Muscle layer of colon (tissue), 2 donors: Measurements from ENCODE around the gene CTSD.

Source experiments
- H3K27ac ChIP-seq: one replicate; pipeline ENCODE4 v1.7.0; 2013; ENCODE audit warnings: low read depth, mild to moderate bottlenecking, low read length, moderate library complexity
- H3K27me3 ChIP-seq, 2 donors: one replicate each; pipeline ENCODE4 v1.7.0; 2013; ENCODE audit warnings: low read length in 2 of 2, mild to moderate bottlenecking in 2 of 2; ENCODE audit not compliant: insufficient read depth in 2 of 2, control insufficient read depth in 1 of 2
- H3K36me3 ChIP-seq: one replicate; pipeline ENCODE4 v1.7.0; 2013; ENCODE audit warnings: mild to moderate bottlenecking, low read length; ENCODE audit not compliant: insufficient read depth
- H3K4me1 ChIP-seq: one replicate; pipeline ENCODE4 v1.7.0; 2013; ENCODE audit warnings: mild to moderate bottlenecking, low read length; ENCODE audit not compliant: insufficient read depth
- H3K4me3 ChIP-seq, 2 donors: one replicate each; pipeline ENCODE4 v1.7.0; 2013; ENCODE audit warnings: low read length in 2 of 2, low read depth in 1 of 2, mild to moderate bottlenecking in 1 of 2, moderate library complexity in 1 of 2
- H3K9ac ChIP-seq: one replicate; pipeline ENCODE4 v1.7.0; 2013; ENCODE audit warnings: low read length
- H3K9me3 ChIP-seq: one replicate; pipeline ENCODE4 v1.7.0; 2013; ENCODE audit warnings: mild to moderate bottlenecking, low read length
- donor health status: abdominal sarcoma.
- donor health status: Adenocarcinoma of cecum.

The CTSD gene

DNA sequence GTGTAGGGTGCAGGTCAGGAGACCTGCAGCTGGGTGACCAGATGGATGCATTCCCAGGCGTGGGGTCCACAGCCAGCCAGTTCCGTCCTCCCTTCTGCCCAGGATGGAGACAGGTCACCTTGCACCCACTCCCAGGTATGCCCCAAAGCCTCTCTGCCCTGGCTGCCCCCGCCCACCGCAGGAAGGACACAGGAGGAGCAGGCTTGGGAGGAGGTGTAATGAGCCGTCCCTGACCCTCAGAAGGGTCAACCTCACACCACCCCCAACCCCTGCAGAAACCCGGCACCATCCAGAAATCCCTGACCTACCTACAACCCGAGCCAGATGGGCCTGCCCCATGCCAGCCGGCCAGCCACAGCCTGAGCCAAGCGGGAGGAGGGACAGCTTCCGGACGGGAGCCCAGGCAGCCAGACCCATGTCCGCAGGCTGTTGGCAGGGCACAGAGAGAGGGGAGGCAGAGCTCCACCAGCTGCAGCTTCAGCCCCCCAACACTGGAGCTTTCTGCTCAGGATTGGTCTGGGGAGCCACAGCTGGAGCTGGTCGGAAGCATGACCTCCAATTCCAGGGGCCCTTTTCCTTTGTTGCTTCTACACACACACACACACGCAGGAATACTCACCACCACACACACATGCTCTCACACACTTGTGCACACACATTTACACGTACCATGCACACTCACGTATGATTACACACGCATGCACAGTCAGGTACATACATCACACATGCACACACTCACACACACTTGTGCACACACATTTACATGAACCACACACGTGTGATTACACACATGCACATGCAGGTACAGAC lies 18.6 kb downstream of the CTSD start:
- no peak overlapping the region for H3K27ac ChIP-seq
- H3K4me1 ChIP-seq: no peaks in the 10 kb centered on the region
- H3K36me3 ChIP-seq: no peaks in the 10 kb centered on the region
- H3K4me3 ChIP-seq: no peak overlapping the region
- H3K9me3 ChIP-seq: no peaks in the 10 kb centered on the region
- no peak overlapping the region for H3K9ac ChIP-seq
- H3K27me3 ChIP-seq: peaks cover 0 to 16% of the 10 kb centered on the region in 2 donors

DNA sequence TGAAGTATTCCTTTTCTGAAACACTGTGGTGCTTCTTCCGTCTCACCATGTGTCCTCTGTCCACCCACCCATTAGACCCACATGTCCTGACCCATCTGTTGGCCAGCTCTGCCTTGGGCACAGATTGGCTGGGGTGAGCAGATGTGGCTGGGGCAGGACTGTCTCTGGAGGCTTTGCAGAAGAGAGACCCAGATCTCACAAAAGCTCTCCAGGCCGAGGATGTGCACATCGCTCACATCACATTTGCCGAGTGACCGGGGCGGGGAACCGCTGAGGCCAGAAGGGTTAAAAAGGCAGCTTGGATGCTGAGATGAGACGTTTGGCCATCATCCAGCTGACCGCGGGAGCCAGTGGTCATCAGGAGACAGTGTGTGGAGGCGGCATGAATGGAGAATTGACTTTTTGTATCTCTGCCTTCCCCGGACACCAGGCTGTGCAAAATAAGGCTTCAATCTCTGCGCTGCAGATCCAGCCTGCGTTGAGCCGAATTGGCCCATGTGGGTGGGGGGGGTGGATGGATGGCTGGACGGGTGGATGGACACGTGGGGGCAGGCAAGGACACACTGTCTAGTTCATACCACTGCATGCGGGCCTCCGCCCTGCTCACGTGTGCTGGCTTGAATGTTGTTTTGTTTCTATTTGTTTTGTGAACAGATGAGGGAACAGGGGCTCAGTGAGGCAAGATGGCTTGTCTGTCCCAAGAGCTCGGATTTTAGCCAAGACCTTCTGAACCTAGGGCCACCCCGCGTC lies 19.4 kb downstream of the CTSD start:
- Histone ChIP-seq H3K9me3 (no peaks in the 10 kb centered on the region), H3K4me3 (no peak overlapping the region), H3K27me3 (peaks cover 0 to 12% of the 10 kb centered on the region in 2 donors), H3K27ac (no peak overlapping the region), H3K9ac (no peak overlapping the region), H3K4me1 (no peaks in the 10 kb centered on the region), H3K36me3 (no peaks in the 10 kb centered on the region)

GRCh38 chr11:1743585-1744136 lies 20.1 kb downstream of the CTSD start:
- H3K36me3 ChIP-seq: no peaks in the 10 kb centered on the region
- H3K4me3 ChIP-seq: no peak overlapping the region
- no peak overlapping the region for H3K9ac ChIP-seq
- no peak overlapping the region for H3K27ac ChIP-seq
- no peaks in the 10 kb centered on the region for H3K9me3 ChIP-seq
- peaks cover 0 to 8% of the 10 kb centered on the region in 2 donors for H3K27me3 ChIP-seq
- no peaks in the 10 kb centered on the region for H3K4me1 ChIP-seq

GRCh38 chr11:1742869-1743584 lies 20.7 kb downstream of the CTSD start:
- H3K4me1 ChIP-seq: no peaks in the 10 kb centered on the region
- H3K36me3 ChIP-seq: no peaks in the 10 kb centered on the region

DNA sequence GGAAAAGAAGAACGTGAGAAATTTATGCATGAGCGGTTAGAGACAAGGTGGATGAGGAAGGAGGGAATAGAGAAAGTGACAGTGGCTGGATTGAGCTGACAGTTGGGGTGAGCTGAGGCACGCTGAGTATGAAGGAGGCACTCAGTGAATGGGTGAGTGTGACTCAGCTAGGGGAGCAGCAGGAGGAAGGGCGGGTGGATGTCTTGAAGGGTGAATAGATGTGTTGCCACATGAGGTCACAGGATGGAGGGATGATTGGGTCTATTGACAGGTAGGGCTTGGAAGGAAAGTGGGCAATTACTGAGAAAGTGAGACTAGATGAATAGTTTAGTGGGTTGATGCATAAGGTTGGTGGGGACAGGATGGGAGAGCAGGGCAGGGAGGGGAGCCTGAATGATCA lies 21.4 kb downstream of the CTSD start:
- peaks cover 0 to 7% of the 10 kb centered on the region in 2 donors for H3K27me3 ChIP-seq
- no peak overlapping the region for H3K9ac ChIP-seq
- H3K4me3 ChIP-seq: no peak overlapping the region
- no peak overlapping the region for H3K27ac ChIP-seq
- H3K9me3 ChIP-seq: peaks cover under 1% of the 10 kb centered on the region
- no peaks in the 10 kb centered on the region for H3K36me3 ChIP-seq
- no peaks in the 10 kb centered on the region for H3K4me1 ChIP-seq

More at GRCh38 chr11:1742869-1743584, 20.7 kb downstream of the CTSD start:
- Histone ChIP-seq H3K4me3 (no peak overlapping the region), H3K9ac (no peak overlapping the region), H3K27ac (no peak overlapping the region), H3K9me3 (no peaks in the 10 kb centered on the region), H3K27me3 (peaks cover 2 to 5% of the 10 kb centered on the region in 2 donors)

- H3K9ac ChIP-seq: no peak overlapping the region
- H3K4me3 ChIP-seq: no peak overlapping the region
- no peaks in the 10 kb centered on the region for H3K4me1 ChIP-seq
- H3K9me3 ChIP-seq: peaks cover 5% of the 10 kb centered on the region
- H3K36me3 ChIP-seq: no peaks in the 10 kb centered on the region
- no peak overlapping the region for H3K27ac ChIP-seq
- H3K27me3 ChIP-seq: peaks cover 0 to 7% of the 10 kb centered on the region in 2 donors
These were observed 22.0 kb downstream of the CTSD start for GRCh38 chr11:1741741-1742140.

DNA sequence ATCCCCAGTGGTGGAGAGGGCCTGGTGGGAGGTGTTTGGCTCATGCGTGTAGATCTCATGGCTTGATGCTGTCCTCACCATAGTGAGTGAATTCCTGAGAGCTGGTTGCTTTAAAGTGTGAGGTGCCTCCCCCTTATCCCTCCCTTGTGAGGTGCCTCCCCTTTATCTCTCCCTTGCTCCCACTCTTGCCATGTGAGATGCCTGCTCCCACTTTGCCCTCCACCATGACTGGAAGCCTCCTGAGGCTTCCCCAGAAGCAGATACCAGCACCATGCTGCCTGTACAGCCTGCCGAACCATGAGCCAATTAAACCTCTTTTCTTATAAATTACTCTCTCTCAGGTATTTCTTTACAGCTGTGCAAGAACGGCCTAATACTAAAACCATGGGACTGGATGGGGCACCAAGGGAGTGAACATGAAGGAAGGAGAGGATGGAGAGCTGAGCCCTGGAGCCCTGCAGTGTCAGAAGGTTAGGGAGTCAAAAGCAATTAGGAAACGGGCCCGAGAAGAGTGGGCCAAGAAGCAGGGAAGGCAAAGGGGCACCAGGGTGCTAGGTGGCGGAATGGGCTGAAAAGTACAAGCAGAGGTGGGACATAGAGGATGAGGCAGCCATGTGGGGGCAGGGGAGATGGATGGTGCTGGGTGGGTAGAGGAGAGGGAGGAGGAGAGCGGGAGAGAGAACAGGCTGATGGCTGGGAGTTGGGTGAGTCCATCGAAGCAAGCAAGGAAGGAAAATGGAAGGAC lies 22.8 kb downstream of the CTSD start:
- H3K9ac ChIP-seq: no peak overlapping the region
- H3K9me3 ChIP-seq: peaks cover 13% of the 10 kb centered on the region
- H3K4me1 ChIP-seq: no peaks in the 10 kb centered on the region
- peaks cover 5 to 7% of the 10 kb centered on the region in 2 donors for H3K27me3 ChIP-seq
- H3K36me3 ChIP-seq: no peaks in the 10 kb centered on the region
- no peak overlapping the region for H3K4me3 ChIP-seq
- no peak overlapping the region for H3K27ac ChIP-seq

- peaks cover 13% of the 10 kb centered on the region for H3K9me3 ChIP-seq
- no peaks in the 10 kb centered on the region for H3K4me1 ChIP-seq
- peaks cover 7 to 16% of the 10 kb centered on the region in 2 donors for H3K27me3 ChIP-seq
- H3K9ac ChIP-seq: no peak overlapping the region
- no peak overlapping the region for H3K4me3 ChIP-seq
- H3K36me3 ChIP-seq: no peaks in the 10 kb centered on the region
- H3K27ac ChIP-seq: no peak overlapping the region
These were observed 24.2 kb downstream of the CTSD start for GRCh38 chr11:1739576-1739975.

- H3K9ac ChIP-seq: no peak overlapping the region
- no peaks in the 10 kb centered on the region for H3K36me3 ChIP-seq
- H3K27me3 ChIP-seq: peaks cover 14 to 28% of the 10 kb centered on the region in 2 donors
- no peak overlapping the region for H3K27ac ChIP-seq
- no peak overlapping the region for H3K4me3 ChIP-seq
- H3K9me3 ChIP-seq: peaks cover 13% of the 10 kb centered on the region
- no peaks in the 10 kb centered on the region for H3K4me1 ChIP-seq
These were observed 25.3 kb downstream of the CTSD start for GRCh38 chr11:1738380-1738779.

DNA sequence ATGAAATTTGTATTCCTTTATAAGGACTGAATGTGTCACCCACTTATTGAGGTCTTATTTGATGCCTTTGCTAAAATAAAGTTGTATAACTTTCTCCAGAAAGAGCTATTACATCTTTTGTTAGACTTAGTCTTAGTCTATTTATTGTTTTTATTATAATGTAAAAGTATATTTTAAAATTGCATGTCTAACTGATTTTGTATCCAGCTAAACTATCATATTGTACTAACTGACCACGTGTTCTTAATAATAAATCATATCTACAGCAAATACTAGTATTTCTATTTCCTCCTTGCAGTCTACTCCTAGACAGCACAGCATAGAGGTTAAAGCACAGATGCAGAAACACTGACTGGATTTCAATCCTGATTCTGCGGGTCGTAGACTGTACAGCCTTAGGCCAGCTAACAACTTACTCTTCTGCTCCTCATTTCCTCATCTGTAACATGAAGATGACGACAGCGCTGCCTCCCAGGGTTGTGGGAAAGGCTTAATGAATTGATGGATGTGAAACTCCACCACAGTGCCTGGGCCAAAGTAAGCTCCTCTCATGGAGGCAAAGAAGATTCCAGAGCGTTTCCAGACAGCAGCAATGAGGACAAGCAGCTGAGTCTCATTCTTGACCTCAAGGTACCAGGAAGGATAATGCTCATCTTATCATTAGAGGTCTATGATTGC lies 26.5 kb downstream of the CTSD start:
- no peak overlapping the region for H3K9ac ChIP-seq
- H3K4me3 ChIP-seq: no peak overlapping the region
- H3K9me3 ChIP-seq: peaks cover 13% of the 10 kb centered on the region
- no peaks in the 10 kb centered on the region for H3K4me1 ChIP-seq
- H3K36me3 ChIP-seq: no peaks in the 10 kb centered on the region
- no peak overlapping the region for H3K27ac ChIP-seq
- peaks cover 16 to 40% of the 10 kb centered on the region in 2 donors for H3K27me3 ChIP-seq
